GM23248 (cell line): ENCODE measurements around the gene CAPN7.

Experiments used
- EZH2 ChIP-seq: fragments of 200-600 bp; sonication (generic); IDR thresholded peaks from 2 replicates; pipeline ENCODE4 v1.6.1; 2018; ENCODE audit warnings: antibody characterized with exemption, mild to moderate bottlenecking; ENCODE audit not compliant: insufficient read depth, poor library complexity, severe bottlenecking
- EZH2phosphoT487 ChIP-seq: fragments of 200-600 bp; sonication (generic); IDR thresholded peaks from 2 replicates; pipeline ENCODE4 v1.6.1; 2018; ENCODE audit warnings: antibody characterized with exemption, moderate library complexity, mild to moderate bottlenecking, low read depth; ENCODE audit not compliant: insufficient read depth

GRCh38 chr3:15217841-15218267 is 11.8 kb downstream of the CAPN7 start:
- no peak for TF ChIP-seq EZH2
- TF ChIP-seq EZH2phosphoT487: no peak
